SIG-M5 treated with dmso at 0.1 percent for 504 hours (cell line): ENCODE measurements around the gene FAM180B.

ENCODE experiments used
- DNase-seq: peaks from one replicate; lab custom pipeline; 2025; ENCODE audit not compliant: unreplicated experiment; lab: John Stamatoyannopoulos, UW

Gene FAM180B

GRCh38 chr11:47566149-47566698, 20.3 kb upstream of the FAM180B start:
- no peak for DNase-seq

DNA sequence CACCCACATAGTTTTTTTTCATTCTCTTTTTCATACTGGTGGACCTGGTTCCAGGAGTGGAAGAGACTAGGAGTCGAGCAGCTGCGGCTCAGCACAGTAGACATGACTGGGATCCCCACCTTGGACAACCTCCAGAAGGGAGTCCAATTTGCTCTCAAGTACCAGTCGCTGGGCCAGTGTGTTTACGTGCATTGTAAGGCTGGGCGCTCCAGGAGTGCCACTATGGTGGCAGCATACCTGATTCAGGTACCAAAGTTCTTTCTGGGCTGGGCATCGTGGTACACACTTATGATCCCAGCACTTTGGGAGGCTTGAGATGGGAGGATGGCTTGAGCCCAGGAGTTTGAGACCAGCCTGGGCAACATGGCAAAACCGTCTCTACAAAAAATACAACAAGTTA, 16.8 kb upstream of the FAM180B start:
- no peak for DNase-seq

DNA sequence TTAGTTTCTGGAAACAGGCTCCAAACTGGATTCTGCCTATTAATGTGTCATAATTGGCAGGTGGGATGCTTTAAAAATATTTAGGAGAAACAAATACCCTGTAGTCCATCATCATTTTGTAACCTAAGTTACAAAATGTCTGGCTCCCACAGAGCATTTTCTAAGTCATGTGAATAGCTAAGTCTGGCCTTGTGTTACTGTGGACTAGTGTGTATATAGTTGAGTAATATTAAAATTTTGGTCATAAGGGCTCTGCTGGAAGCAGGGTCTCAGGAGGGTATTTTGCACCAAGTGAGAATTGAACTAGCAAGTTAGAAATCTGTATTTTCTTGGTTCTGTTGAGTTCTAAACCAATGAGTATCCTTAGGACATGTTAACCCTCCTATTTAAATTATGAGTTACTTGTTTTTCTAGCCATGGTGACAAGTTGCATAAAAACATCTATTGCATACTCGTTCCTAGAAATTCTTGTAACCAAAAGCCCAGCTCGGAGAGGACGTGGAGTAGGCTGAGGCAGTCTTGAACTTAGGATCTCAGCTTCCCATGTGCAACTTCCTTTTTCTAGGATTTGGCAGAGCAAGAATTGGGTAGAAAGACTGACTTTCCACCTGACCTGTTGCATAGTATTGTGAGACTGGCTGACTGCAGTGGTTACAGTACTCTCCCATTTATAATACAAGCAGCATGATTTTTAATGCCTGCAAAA, 15.7 kb upstream of the FAM180B start:
- no peak for DNase-seq

DNA sequence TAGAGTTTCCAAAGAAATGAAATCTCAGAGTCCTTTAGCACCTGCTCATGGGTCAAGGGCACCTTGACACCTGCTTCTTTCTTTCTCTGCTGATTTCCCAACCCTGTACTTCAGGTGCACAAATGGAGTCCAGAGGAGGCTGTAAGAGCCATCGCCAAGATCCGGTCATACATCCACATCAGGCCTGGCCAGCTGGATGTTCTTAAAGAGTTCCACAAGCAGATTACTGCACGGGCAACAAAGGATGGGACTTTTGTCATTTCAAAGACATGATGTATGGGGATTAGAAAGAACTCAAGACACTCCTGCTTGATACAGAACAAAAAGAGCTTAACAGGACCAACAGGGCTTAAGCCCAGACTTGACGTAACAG, 15.1 kb upstream of the FAM180B start:
- no peak for DNase-seq

DNA sequence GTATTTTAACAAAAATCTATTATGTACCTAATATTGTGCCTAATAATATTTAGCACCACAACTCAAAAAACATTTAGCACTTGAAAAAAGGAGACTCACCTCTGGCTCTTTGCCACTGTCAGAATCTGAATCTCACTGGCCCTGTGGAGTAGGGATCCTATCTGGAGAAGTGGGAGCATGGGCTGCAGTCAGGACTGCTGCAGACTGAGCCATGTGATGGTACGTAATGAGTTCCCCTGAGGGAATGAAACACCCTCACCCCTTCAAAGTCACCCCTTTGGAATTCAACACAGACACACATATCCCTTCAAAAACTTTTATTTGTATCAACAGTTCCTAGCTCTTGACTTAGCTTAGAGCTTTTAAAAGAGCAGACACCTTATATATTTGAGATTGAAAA, 14.6 kb upstream of the FAM180B start:
- no peak for DNase-seq

DNA sequence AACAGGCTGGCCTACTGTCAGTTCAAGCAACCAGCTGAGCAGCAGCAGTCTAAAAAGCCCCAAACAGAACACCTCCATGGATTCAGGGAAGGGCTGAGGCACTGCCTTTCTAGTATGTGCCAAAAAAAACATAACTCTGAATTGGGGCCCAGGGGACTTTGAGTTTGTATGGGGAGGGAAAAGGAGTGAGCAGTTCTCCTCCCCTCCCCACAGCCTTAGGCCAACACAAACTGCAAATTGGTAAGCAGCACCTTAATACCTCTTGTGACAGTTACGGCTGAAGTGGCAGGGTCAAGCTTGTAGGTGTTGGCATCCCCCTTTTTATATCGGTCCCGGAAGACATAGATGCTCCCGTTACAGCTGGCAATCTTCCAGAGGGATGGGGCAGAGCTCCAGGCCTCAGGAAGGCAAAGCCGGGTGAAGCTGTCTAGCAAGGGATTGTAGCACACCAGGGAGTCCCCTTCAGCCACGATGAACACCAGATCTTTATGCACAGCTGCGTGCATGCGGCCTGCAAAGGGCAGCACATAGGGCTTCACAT, 13.7 kb upstream of the FAM180B start:
- DNase-seq = no peak

- DNase-seq = no peak
Measured at GRCh38 chr11:47573321-47573720, 13.2 kb upstream of the FAM180B start.

- no peak for DNase-seq
Measured at GRCh38 chr11:47577460-47578041, 8.9 kb upstream of the FAM180B start.

GRCh38 chr11:47578524-47579494, 7.7 kb upstream of the FAM180B start, which contains the start of the genes KBTBD4 and NDUFS3:
Gene KBTBD4 (minus strand): TSS chr11:47578970. CDS start chr11:47578951, 19 bp downstream.
Gene NDUFS3 (plus strand): TSS chr11:47579074. CDS start chr11:47579092, 18 bp downstream.
- DNase-seq = peak; percentile 88

DNA sequence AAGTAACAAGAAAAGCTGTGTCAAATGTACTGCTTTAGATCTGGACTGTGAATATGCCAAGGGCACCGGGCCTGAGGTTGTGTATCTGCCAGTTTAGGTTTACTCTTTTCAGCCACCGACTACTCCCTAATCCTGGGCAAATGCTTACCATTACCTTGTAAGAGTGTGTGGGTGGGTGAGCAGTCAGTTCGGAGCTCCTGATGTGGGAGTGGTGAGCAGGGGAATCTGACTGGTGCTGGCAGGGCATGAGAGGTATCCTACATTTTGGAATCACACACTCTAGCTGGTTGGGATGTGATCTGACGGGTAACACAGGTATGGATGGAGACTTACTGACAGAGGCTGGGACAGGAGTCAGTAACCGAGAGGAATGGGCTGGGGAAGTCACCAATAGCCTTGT, 2.6 kb upstream of the FAM180B start:
- no peak for DNase-seq

DNA sequence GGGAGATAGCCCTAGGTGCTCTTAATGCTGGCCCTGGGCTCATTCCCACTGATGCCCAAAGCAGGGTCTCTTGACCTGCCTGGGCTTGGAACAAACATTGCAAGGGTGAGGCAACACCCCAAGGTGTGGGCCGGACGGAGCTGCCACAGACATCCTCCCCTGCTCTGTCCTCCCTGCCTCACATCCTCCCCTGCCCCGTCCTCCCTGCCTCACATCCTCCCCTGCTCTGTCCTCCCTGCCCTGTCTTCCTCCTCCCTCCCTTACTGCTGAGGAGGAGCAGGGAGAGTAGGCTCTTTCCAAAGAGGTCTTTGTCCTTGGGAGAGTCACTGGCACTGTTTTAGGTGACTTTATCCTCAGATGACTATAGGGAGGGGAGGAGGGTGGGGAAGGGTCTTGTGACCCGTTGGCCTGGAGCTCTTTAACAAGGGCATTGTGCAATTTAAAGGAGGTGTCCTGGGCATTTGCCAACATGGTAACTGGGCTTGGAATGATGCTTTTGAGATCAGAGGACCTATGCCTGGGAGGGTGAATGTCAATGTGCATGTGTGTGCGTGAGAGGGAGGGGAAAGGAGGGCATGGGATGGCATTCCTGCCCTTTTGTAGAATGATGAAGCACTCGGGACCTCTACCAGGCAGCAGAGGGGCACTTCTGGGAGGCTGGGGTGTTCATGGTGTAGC, 700 bp downstream of the FAM180B start:
- DNase-seq = no peak

GRCh38 chr11:47587723-47588326, 1.3 kb downstream of the FAM180B start:
- DNase-seq = no peak

DNA sequence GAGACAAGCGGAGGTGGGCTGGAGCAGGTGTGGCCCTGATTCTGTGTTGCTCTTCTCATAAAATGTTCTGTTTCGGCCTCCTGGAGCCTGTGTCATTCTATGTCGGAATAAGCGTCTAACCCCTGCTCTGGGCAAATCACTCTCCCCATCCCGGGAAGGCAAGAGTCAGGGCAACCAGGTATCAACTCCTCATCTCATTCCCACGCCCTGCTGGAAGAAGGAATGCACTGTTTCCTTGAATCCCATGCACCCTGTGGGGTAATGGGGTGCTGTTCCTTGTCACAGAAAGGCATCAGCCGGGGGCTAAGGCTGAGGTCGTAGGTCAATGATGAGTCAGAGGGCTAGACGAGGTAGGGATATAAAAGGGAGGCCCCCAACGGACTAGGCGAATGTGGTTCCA, 2.6 kb downstream of the FAM180B start:
- no peak for DNase-seq

GRCh38 chr11:47589584-47589976, 3.1 kb downstream of the FAM180B start:
- no peak for DNase-seq

- DNase-seq = no peak
Measured at GRCh38 chr11:47589977-47590861, 3.7 kb downstream of the FAM180B start.

DNA sequence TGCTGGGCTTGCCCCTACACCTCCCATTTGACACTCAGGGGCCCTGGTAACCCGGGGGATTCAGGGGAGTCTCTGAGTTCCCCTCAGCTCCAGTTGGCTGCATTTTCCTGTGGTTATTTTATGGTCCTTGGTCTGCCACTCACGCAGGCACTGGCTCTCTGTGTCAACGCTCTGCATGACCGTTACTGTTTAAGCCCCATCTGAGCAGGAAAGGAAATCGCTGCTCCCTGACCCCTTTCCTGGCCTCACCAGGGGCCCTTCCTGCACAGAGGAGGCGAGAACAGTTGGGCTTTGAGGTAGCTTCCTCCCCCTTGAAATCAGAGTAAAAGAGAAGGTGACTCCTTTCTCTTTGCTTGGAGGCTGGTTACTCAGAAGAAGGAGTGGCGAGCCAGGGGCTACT, 5.3 kb downstream of the FAM180B start:
- DNase-seq = no peak

DNA sequence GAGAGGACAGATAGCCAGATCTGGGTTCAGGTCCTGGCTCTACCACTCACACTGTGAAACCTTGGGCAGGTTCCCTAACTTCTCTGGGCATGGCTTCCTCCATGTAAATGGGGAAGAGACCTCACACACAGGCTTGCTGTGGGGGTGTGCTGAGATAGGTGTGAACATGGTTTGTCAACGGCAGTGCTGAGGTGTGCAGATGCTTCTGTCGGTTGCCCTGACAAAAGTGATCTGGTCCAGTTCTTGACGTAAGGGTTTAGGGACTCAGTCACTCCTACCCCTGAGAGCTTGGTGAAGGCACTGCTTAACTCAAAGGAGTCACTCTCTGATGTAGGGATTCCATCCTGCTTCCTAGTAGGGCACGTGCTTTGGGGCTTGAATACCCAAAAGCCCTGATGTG, 5.8 kb downstream of the FAM180B start:
- no peak for DNase-seq

- DNase-seq = no peak
Measured at GRCh38 chr11:47592970-47593369, 6.5 kb downstream of the FAM180B start.

DNA sequence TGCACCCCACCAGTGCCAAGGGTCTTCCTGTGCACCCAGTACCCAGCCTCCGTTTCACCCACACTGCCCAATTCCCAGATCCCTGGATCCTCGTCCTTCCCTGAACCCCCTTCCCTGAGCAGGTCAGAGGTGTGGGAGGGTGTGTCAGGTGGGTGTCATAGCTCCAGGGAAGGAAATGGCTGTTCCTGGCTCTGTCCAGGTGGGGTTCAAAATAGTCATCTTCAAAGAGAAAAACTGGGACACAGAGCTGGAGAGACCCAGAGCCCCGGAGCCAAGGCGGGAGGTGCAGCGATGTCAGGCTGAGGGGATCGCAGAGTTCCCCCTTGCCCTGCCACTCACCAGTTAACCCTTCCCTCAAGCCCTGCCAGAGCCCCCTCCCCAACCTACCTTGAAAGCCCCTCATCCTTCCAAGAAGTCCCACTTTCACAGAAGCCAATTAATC, 7.0 kb downstream of the FAM180B start:
- DNase-seq = no peak
